Loucy (cell line): ENCODE results near the gene SORT1.

Experiments
- CTCF ChIP-seq: fragments of 200-600 bp; sonication (generic); conservative IDR thresholded peaks from 2 replicates; pipeline ENCODE4 v1.5.1; 2014; ENCODE audit warnings: mild to moderate bottlenecking, antibody characterized with exemption, low read length
- EZH2phosphoT487 ChIP-seq: fragments of 200-600 bp; IDR thresholded peaks from 2 replicates; pipeline ENCODE4 v1.6.1; 2018; ENCODE audit warnings: antibody characterized with exemption, mild to moderate bottlenecking, moderate library complexity, borderline replicate concordance

DNA sequence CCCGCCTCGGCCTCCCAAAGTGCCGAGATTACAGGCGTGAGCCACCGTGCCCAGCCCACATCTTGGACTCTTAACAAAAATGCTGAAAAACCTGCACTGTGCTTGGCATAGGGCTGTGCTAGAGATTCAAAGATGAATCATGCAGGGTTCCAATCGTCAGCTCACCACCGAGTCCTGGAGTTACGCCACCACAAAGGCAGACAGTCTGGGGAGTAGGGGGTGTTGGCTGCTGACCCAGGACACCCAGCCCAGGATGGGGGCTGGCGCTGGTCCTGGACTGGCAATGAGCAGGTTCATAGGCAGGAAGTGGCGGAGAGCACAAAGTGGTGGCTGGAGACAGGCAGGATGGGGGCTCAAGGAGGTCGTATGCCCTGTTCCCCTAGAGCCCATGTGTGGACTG lies 130.8 kb downstream of the SORT1 start:
- TF ChIP-seq CTCF (no peak), EZH2phosphoT487 (no peak)
